ENCODE results near the gene SYT5. TPM values are rescaled to one million over a fixed set of nuclear protein-coding genes. Genes with fewer than 3 reads are reported as not detected.

SYT5 gene
- total and polyA plus RNA-seq, 2 of the 8 experiments (the other 6 are each of a cell fraction or from before 2014, with no cell fraction given) = 0.35 to 0.67 TPM

DNA sequence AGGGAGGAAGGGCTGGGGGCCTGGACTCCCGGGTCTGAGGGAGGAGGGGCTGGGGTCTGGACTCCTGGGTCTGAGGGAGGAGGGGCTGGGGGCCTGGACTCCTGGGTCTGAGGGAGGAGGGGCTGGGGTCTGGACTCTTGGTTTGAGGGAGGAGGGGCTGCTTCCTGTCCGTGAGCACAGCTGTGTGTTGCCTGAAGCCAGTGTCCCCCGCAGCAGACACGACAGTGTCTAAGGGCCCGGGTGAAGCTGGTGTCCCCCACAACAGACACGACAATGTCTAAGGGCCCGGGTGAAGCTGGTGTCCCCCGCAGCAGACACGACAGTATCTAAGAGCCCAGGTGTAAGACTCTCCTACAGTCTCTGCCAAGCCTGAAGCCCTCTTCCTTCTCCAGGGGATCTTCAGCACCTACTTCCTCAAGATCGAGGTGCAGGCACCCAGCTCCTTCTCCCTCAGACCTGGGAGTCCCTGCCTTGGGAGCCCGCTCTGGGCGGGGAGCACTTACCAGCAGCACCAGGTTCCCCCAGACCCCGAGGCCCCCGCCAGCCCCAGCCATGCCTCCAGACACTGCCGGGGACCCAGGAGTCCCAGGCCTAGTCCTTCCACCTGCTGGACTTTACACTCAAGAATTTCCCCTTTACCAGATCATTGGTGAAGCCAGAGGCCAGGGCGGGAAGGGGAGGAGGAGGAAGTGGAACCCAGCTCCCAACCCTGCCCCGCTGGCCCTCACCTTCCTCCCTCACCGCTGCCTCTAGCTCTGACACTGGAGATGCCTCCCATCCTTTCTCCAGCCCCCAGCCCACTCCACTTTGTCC is 29.0 kb upstream of the SYT5 start, which contains the start of gene PTPRH:
TSS of gene PTPRH (minus strand) at position 622 of the 813 bp plus-strand sequence. CDS start at position 554, 68 bp downstream.
- Histone ChIP-seq H3K27me3 (replicated peaks in 1 of 4; ENCODE audit: control insufficient read depth in 3 of 4, extremely low read depth in 1 of 4, insufficient read depth in 3 of 4, low read length in 3 of 4) (no peaks in the 10 kb centered on the region; a peak in 1 of 7 replicates), H3K56ac (replicated peaks; ENCODE audit: insufficient read length, low read depth, low read length) (no peak within 1 kb of the TSS), H2BK12ac (ENCODE audit: low read depth, low read length) (no peak within 1 kb of the TSS), H3K4ac (replicated peaks; ENCODE audit: insufficient read length, low read depth, low read length) (no peak within 1 kb of the TSS), H3K79me2 (ENCODE audit: control insufficient read depth in 1 of 2, insufficient read depth in 2 of 2, low read length in 2 of 2) (no peaks in the 10 kb centered on the region), H3K79me1 (ENCODE audit: low read depth, low read length) (no peaks in the 10 kb centered on the region), H2AFZ (ENCODE audit: low read length) (no peak within 1 kb of the TSS), H3K36me3 (ENCODE audit: control insufficient read depth in 2 of 4, insufficient read depth in 4 of 4, low read length in 3 of 4) (no peaks in the 10 kb centered on the region), H4K5ac (ENCODE audit: insufficient read length, low read depth, low read length) (no peak within 1 kb of the TSS), H4K20me1 (replicated peaks in 1 of 2; ENCODE audit: control insufficient read depth in 1 of 2, insufficient read depth in 2 of 2, low read length in 2 of 2) (no peaks in the 10 kb centered on the region), H2BK20ac (ENCODE audit: low read length) (no peak within 1 kb of the TSS), H3K9ac (replicated peaks in 1 of 4; ENCODE audit: extremely low read depth in 1 of 4, low read depth in 3 of 4, low read length in 3 of 4) (no peak within 1 kb of the TSS), H2AK5ac (ENCODE audit: low read depth, low read length) (no peak within 1 kb of the TSS), H2BK5ac (ENCODE audit: low read depth, low read length) (no peak within 1 kb of the TSS), H3K23me2 (ENCODE audit: low read depth, low read length) (no peaks in the 10 kb centered on the region; the same call in 1 of the 2 replicates), H3K4me2 (ENCODE audit: insufficient read depth in 1 of 2, low read depth in 2 of 2, low read length in 2 of 2) (no peak within 1 kb of the TSS), H3K4me1 (replicated peaks in 1 of 4; ENCODE audit: control insufficient read depth in 3 of 4, insufficient read depth in 4 of 4, low read length in 3 of 4) (peaks cover 0 to 3% (median under 1%) of the 10 kb centered on the region in 4 experiments; a peak in 2 of 7 replicates), H2BK15ac (ENCODE audit: low read length) (no peak within 1 kb of the TSS; the same call in 1 of the 2 replicates), H2BK120ac (replicated peaks; ENCODE audit: low read depth, low read length) (no peak within 1 kb of the TSS), H3K18ac (ENCODE audit: extremely low read depth, low read length) (no peak within 1 kb of the TSS), H4K8ac (ENCODE audit: extremely low read depth, insufficient read depth, low read length) (no peak within 1 kb of the TSS), H4K91ac (replicated peaks; ENCODE audit: insufficient read length, low read length) (no peak within 1 kb of the TSS), H3K14ac (ENCODE audit: insufficient read length) (no peak within 1 kb of the TSS), H3K27ac (ENCODE audit: low read depth, low read length) (no peak within 1 kb of the TSS), H3K23ac (ENCODE audit: insufficient read length) (no peak within 1 kb of the TSS), H3K4me3 (ENCODE audit: extremely low read depth in 1 of 4, insufficient read depth in 2 of 4, low read depth in 3 of 4, low read length in 4 of 4) (no peak within 1 kb of the TSS), H3K9me3 (ENCODE audit: insufficient read depth in 2 of 2, low read depth in 1 of 2, low read length in 1 of 2) (peaks cover 15% of the 10 kb centered on the region in 2 experiments; a peak in 3 of 4 replicates)
- FAIRE-seq (no peak), DNase-seq (ENCODE audit: low read depth in 1 of 2, low spot score in 2 of 2) (no peak)
- POLR2A ChIA-PET (ENCODE audit: partially characterized antibody) = interaction anchor here (0.8 kb wide), 1 partner anchor 51 kb away, joined by 3 read pairs; no protein-coding TSS in a partner anchor
- 85% methylated on average over 11 of the region's 18 CpGs; no CpG with 5 or more reads in 1 of the 2 experiments for WGBS, 2 experiments (ENCODE audit: extremely low coverage in 1 of 2, insufficient coverage in 1 of 2, insufficient read length in 1 of 2, insufficient replicate concordance in 2 of 2, low coverage in 1 of 2, low lambda C conversion rate in 2 of 2, missing lambda C conversion rate in 1 of 2)
- CTCF ChIA-PET (ENCODE audit: partially characterized antibody) = interaction anchor here (1.4 kb wide), 1 partner anchor 68 kb away, joined by 5 read pairs; no protein-coding TSS in a partner anchor
- no peak for TF ChIP-seq ASH2L (IDR thresholded peaks at IDR 0.05; ENCODE audit: low read length)
- no peak for TF ChIP-seq BRCA1 (IDR thresholded peaks at IDR 0.05; ENCODE audit: low read depth, low read length)
- TF ChIP-seq NRF1 (IDR thresholded peaks at IDR 0.05; ENCODE audit: low read depth, low read length) = no peak
- no peak for TF ChIP-seq SIX5 (IDR thresholded peaks at IDR 0.05; ENCODE audit: low read depth, low read length)
- TF ChIP-seq EZH2 (IDR thresholded peaks at IDR 0.05; ENCODE audit: low read depth, low read length, severe bottlenecking) = no peak
- no peak for TF ChIP-seq POLR2AphosphoS5 (IDR thresholded peaks at IDR 0.05; ENCODE audit: low read depth, low read length)
- TF ChIP-seq, protein P1, sequence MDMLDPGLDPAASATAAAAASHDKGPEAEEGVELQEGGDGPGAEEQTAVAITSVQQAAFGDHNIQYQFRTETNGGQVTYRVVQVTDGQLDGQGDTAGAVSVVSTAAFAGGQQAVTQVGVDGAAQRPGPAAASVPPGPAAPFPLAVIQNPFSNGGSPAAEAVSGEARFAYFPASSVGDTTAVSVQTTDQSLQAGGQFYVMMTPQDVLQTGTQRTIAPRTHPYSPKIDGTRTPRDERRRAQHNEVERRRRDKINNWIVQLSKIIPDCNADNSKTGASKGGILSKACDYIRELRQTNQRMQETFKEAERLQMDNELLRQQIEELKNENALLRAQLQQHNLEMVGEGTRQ (IDR thresholded peaks at IDR 0.05; ENCODE audit: low read length) = no peak
- no peak for TF ChIP-seq CBX8 (IDR thresholded peaks at IDR 0.05; ENCODE audit: borderline replicate concordance, low read depth, low read length)
- no peak for TF ChIP-seq SP4 (IDR thresholded peaks at IDR 0.05; ENCODE audit: low read length)
- no peak for TF ChIP-seq GTF2F1 (IDR thresholded peaks at IDR 0.05; ENCODE audit: borderline replicate concordance, low read depth, low read length)
- no peak for TF ChIP-seq JUND (IDR thresholded peaks at IDR 0.05; ENCODE audit: low read length)

Data from H1 (cell line).